DMS 273 treated with DMSO at 0.1 percent for 48 hours (cell line): Measurements from ENCODE around the gene COL27A1.

Source experiments
- DNase-seq: peaks from one replicate; lab custom pipeline; 2025; lab: John Stamatoyannopoulos, UW

Gene COL27A1

DNA sequence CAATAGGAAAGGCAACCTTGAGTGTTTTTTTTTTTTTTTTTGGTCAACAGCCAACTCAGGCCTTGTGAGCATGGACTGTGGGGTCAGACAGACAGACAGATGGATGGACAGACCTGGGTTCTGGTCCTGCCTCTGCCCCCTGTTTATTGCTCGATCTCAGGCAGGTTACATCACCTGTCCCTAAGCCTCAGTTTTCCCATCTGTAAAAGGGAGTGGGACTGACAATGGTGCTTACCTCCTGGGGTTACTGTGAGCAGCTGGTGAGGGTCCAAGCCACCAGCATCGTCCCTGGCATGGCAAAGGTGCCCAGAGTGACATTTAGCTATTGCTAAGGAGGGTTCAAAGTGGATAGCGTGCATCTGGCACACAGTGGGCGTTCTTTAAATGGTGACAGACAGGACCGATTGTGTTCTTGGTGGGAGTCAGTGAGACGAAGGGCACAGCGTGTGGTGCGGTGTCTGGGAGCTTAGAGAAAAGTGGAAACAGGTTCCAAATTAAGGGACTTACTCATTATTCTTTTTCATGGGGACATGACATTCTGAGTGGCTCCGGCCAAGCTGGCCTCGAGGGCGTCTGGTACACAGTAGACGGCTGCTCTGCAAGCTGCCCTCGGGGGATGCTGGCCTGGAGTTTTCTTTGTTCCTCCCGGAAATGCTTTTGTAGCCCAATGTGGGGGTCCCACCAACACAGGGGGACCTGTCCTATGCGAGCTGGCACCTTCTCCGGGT, 72.1 kb downstream of the COL27A1 start:
- no peak for DNase-seq

DNA sequence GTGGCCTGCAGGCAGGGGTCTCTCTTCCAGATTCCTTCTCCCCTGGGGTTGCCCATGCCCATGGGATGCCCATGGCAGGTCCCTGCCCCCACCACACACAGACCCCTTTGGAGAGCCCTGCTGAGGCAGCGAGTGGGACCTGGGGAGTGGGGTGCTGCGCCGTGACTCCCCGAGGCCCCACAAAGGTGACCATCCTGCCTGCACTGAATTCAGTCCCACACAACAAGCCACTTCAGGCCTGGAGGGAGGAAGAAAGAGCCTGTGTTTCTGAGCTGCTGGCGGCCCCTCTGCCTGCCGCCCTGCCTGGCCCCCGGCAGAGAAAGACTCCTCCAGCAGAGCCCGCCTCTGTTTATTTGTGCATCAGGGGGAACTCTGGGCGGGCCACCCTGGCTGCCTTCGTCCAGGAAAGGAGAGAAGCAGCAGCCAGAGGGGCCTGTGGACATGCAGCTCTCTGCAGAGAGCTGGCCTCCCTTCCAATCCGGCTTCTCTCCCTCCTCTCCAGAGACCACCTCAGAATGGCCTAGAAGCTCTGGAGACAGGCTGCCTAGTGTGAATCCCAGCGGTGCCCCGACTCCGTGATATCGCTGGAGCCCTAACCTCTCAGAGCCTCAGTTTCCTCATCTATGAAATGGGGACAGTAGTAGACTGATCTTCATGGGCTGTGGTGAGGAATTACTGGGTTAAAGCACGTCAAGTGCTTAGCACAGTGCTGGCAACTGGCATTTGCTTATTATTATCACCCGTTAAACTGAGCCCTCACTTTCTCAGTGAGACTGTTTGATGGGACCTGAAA, 72.9 kb downstream of the COL27A1 start:
- no peak for DNase-seq

DNA sequence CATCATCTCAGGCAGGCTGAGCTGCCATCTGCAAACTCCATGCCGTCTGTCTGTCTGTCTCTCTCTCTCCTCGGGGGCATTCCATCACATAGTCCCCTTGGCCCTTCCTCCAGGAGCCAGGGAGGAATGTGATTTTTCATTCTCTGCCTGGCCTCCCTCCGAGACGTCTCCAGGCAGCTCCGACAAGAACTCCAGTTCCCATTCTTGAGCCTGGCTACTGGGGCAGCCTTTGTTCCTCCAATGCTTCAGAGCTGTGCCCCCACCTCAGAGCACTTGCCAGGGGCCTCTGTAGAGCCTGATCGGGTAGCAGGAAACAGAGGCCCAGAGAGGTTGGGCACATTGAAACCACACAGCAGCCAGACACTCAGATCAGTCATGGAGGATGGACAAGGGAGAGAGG, 74.0 kb downstream of the COL27A1 start:
- DNase-seq, result no peak

DNA sequence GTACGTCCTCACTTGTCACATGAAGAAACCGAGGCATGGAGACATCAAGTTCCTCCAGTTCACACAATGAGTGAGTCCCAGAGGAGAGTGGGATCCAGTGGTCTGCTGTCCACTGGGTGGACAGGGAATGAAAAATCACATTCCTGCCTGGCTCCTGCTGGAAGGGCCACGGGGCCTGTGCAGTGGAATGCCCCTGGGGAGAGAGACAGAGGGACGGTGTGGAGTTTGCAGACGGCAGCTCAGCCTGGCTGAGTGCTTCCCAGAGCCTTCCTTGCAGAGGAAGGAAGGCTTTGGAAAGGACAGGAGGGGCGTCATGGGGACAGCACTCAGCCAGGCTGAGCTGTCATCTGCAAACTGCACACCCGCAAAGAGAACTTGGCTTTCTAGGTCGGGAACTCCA, 74.7 kb downstream of the COL27A1 start:
- no peak for DNase-seq

DNA sequence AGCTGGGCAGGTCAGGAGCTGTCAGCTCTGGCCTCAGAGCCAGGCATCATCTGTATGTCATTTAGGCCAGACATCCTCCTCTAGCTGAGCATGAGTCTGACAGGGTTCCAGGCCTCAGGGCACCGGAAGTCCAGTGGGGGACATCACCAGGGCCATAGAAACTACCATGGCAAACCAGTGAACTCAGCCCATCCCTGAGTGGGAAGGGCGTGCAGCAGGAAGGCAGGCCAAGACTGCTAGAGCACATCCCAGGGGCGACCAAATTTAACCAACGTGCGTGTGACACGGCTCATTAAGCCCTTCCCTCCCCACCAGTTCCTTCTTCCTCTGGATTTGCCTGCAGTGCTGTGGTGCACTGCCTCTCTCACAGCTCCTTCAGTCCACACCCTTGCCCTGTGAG, 75.9 kb downstream of the COL27A1 start:
- no peak for DNase-seq

DNA sequence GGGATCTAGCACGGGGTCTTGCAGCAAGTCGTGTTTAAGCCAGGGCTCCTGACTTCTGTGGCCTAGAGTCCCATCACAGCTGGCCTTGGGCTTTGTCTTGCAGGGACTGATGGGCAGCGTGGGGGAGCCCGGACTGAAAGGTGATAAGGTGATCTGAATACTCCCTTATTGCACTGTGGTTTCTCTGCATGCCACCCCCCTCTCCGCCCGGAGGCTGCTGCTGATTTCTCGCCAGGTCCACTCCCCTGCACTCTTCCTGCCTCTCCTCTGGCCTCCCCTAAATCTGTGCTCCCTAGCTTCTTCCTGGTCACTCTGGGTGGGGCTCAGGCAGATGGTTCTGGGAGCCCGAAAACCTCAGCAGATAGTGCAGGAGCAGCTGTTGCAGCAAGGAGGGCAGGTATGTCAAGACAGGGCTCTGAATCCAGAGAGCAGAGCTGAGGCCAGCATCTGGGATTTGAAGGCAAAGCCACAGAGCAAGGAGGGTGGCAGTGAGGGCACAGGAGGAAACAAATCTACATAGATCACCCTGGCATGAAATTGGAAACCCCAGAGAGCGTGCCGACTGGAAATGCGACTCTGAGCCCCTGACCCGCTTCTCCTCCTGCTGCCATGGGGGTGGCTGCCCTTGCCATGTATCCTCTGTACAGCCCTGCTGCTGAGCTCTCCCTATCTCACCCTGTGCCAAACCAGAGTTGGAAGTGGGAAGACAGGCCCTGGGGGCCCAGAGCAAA, 76.5 kb downstream of the COL27A1 start:
- DNase-seq, result no peak

DNA sequence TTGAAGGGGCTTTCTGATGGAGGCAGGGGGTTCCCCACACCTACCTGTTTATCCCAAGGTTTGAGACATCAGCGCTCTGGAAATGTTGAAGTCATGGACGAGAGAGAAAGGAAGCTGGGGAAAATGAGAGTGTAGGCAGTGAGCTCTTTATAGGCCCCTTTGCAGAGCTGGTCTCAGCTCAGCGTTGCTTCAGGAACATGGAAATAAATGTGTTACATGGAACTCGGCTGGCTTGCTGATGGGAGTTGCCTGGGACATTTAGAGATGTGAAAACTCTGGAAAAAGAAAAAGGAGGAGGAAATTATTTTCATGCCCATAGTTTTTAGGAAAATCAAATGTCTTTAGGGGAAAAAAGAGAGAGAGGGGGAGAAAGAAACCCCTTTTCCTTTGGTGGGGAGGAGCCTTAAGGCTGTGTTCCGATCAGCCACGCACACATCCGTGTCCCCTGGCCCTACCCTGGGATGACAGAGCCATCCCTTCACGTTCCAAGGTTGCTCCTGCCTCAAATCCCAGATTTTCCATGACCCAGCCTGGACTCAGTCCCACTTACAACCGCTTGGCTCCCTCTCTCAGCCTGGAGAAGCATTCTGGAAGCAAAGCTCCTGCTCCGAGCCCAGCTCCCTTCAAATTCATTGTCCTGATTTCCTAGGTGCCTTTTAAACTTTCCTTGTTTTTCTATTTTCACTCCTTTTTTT, 78.3 kb downstream of the COL27A1 start:
- DNase-seq, result no peak

DNA sequence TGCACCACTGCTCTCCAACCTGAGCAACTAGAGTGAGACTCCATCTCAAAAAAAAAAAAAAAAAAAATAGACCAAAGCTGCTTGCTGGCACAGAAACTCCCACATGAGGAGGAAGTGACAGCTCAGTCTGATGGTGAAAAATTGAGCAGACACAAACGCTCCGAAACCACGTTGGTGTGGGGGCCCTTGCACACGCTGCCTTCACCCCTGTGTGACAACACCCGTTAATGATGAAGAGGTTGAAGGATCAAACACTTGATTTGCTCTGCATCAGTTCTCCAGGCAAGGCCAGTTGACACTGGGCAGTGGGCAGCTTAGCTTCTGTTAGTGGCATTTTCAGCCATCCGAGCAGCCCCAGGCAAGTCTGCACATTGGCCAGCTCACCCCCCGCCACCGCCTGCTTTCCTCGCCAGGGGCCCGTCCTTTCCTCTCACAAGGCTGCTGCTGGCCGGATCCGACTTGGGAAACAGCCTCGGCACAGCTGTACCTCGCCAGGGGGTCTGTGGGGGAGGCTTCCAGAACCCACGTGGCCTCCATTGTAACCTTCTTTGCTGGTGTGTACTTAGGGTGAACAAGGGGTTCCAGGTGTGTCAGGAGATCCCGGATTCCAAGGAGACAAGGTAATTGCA, 79.8 kb downstream of the COL27A1 start:
- DNase-seq, result no peak

DNA sequence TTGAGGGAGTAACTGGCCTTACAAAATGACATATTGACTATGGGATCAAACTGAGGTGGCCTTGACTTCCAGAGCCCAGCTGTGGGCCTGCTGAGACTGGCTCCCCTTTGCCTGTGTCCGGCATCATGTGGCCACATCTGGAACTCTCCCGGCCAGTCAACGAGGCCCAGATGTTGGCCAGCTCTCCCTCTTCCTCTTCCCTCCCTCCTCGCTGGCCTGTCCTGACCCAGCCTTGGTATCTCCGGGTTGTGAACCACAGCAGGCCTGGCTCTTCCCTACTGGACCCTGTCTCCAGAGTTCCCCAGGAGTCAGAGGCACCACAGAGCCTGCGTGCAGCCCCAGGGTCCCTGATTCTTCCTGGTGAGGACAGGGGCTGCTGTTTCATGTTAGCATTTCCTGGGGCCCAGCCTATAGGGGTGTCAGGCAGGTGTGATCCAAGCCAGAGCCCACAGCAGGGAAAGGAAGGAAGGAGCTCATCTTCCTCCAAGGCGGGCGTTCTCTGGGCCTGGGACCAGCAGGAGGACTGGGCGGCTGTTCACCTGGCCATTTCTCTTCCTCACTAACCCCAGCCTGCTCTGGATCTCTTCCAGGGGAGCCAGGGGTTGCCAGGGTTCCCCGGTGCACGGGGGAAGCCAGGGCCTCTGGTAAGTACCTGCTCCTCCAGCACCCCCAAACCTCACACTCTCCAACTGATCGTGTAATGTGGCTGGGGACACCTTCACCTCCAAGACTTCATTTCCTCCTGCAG, 81.2 kb downstream of the COL27A1 start:
- DNase-seq, result no peak

DNA sequence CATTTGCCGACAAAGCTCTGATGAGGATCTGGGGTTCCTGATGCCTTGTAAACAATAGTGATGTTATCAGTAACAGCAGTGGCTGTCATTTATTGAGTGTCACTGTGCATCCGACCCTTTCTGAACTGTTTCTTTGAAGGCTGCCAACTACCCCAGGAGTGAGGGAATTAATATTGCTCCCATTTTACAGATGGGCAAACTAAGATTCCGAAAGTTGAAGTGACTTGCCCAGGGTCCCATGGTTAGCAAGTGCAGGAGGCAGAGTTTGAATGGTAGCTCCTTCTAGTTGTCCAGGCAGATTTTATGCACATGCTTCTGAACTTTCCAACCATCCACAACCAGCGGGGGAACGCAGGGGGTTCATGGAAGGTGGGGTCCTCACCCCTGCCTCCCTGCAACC, 81.9 kb downstream of the COL27A1 start:
- no peak for DNase-seq

DNA sequence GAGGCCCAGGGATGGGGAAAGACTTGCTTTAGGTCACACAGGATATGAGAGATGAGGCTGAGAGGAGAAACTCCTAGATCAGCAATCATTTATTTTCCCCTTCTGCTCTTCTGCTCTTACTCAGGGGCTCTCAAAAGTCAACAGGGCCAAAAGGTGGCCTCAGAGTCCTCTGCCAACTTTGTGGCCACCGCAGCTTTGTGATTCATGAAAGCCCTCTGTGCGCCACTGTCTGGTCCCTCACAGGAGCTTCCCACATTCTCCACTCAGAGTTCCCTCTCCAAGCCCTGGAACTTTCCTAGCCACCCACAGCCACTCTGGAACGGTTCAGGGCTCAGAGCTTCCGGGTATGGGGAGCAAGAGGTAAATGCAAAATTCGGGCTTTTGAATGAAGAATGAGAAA, 82.4 kb downstream of the COL27A1 start:
- DNase-seq, result no peak

DNA sequence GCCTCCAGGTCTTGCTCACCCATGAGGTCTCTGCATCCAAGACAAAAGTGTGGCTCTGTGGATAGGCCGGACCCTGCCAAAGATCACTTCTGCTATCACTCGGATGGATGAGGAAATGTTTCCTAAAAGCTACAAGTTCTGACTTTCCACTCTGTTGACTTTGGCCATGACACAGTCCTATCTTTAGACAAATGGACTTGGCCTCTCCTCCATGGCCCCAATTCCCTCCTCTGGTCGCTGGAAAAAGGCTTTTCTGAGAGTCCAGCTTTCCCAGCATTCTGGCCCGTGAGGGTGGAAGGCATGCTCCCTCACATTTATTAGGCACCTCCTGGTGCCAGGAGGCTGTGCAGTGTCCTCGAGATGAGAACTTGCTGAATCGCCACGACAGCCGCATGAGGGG, 83.1 kb downstream of the COL27A1 start:
- DNase-seq, result no peak

DNA sequence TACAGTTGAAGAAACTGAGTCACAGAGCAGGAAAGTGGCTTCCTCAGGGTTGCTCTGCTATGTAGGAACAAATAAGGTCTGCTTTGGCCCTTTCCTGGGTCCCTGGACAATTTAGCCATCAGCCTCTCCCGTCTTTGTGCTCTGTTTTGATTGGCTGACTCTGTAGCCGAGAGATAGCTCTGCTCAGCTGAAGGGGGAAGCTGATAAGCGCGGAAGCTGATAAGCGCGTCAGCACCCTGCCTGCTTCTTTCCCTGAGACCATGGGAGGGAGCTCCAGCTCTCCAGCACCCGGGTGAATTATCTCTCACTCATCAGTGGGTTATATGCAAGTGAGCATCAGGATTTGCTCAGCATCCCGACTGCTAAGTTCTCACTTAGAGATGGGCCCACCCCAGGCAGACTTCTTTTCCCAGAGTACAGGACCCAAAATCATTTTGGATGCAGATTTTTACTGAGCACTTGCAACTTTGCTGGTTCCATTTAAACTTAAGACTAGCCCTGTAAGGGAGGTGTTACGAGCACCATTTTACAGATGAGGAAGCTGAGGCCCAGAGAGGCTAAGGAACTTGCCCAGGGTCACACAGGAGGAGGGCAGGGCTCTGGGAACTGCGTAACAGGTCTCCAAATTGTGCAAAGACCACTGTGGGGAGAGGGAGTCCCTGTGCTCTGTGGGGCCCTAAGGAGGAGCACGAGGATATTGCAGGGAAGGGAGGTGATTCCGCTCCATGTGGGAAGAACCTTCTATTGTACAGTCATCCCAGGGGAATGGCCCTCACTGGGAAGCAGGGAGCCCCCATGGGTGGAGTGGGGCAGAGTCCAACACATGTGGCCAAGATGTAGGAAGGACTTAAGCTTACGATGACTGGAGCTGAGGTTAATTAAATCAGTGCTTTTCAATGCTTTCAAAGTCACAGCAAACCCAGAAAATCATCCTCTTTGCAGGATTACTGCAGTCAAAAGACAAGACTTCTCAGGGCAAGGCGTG, 83.8 kb downstream of the COL27A1 start:
- no peak for DNase-seq

DNA sequence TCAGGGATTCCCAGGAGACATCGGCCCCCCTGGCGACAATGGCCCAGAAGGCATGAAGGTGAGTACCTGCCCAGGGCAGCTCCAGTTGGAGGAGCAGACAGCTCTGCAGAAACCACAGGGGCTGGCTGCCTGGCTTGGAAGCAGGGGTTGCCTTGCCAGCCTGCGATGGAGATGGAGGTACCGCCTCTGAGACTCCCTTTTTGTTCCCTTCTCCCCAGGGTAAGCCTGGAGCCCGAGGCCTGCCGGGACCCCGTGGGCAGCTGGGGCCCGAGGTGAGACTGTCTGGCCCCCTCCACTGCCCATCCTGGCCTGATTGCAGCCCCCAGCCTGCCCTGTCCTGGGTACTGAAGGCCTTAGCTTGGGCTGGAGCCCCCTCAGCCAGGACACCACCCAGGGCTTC, 84.9 kb downstream of the COL27A1 start:
- no peak for DNase-seq

DNA sequence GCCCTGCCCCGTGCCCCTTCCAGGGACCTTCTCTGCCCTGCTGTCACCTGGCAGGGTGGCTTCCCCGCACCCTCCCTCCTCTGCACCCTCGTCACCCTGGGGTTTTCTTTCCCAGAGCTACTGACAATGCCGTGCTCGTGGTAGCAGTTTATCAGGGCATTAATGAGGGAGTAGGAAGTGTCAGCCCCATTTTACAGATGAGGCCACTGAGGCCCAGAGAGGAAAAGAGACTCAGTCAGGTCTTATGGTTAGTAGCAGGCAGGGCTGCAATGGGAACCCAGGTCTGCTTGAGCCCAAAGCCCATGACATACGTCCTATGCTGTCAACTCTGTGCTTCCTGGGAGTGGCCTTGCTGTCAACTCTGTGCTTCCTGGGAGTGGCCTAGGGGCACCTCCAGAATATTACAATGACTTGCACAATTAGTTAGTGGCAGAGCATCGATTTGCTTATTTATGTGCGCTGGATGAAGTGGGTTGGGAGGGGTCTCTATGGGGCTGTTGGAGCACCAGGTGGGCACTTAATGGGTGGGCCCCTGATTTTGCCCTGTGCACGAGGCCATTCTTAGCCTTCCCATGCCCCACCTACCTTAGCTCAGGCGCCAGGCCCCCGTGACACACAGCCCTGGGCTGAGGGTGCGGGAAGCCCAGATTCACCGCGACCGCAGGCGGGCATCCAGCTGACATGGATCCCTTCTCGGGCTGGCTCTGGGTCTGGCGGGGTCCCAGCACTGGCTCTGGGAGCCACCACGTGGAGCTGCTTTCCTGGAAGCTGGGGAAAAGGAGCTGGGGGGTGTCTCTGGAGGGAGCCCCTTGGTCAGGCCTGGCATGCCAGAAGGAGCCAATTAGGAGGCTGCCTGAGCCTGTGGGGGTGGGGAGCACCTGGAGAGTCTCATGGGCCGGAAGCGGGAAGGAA, 85.6 kb downstream of the COL27A1 start:
- no peak for DNase-seq

DNA sequence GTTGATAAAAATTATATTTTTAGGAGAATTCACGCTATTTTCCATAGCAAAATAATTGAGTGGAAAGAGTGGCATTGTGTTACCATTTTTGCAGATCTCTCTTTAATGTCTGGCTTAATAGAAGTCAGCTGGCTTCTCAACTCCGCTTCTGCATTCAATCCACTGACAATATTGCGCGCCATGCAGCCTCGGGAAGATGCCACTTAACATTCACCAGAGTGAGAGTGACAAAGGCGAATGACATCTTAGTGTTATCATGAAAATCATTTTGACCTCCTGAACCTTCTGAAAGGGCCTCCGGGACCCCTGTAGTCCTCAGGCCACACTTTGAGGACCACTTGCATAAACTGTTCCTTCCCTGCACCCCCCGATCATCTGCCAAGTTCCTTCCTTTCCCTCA, 87.5 kb downstream of the COL27A1 start:
- no peak for DNase-seq

DNA sequence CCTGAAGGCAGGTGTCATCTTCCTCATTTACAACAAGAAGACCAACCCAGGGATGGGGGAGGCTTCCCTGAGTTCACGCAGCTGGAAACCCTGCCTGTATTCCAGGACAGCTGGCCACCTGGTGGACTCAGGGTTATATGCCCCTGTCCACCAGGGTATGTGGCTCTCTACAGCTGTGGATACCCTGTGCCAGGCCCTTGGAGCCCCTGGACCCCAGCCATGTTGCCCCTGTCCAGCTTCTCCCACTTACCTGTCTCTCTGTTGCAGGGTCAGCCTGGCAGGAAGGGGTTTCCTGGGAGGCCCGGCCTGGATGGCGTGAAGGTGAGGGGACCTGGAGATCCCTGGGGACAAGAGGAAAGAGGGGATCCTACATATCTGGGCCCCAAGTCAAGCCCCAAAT, 87.9 kb downstream of the COL27A1 start:
- DNase-seq, result no peak

DNA sequence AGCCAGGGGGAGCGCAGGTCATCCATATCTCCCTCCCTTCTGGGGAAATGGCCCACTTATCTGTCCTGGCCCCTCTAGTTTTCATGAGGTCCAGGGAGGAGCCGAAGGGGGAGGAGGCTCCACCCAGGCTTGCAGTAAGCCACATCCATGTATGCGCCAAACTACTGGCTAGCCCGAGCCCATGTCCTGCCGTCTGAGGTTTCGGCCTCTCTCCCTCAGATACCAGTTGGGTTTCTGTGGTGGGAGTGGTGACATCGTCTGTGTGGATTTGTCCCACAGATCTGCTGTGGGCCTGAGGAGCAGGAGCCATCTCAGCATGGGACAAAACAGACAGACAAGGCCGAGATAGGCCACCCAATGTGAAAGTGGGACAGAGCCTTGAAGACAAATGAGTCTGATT, 89.2 kb downstream of the COL27A1 start:
- DNase-seq, result no peak

DNA sequence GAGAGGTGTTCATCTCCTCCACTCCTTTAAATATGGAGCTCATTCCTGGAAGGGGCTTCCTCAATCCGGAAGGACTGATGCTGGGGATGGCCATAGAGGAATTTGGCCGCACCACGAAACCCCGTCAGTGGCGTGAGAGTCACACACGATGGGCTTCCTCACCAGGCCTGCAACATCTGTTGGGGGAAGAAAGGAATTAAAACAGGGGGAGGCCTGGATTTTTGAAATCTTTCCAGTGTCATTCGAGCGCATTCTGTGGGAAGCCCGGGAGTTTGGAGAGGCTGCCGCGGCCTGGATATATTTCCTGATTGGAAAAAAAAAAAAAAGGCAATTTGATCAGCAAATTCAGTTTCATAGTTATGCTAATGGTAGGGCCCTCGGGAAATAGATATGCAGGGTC, 91.2 kb downstream of the COL27A1 start:
- DNase-seq, result no peak
